Measurements from ENCODE around the gene RBMS1. TPM values are rescaled to one million over a fixed set of nuclear protein-coding genes. Genes with fewer than 3 reads are reported as not detected.
A peak's percentile ranks its signal among the peaks of the same experiment; 100 is the strongest.

The RBMS1 gene
- total and polyA plus RNA-seq, 2 of the 13 experiments (the other 11 are each of a cell fraction or from before 2014, with no cell fraction given): 55.5 to 110 TPM

- TF ChIP-seq CEBPB (IDR thresholded peaks at IDR 0.05; ENCODE audit: borderline replicate concordance, low read depth, low read length): peak; percentile 28; the same call in 1 of the 2 replicates
- 0 out of 2 replicates have a peak, but pooled peaks have one; percentile 12 for TF ChIP-seq RXRB (CRISPR knock-in tag; IDR thresholded peaks at IDR 0.05; ENCODE audit: borderline replicate concordance)
- peak; percentile 36; the same call in 1 of the 2 replicates for TF ChIP-seq FOXP4 (CRISPR knock-in tag; IDR thresholded peaks at IDR 0.05)
- TF ChIP-seq ZNF614 (CRISPR knock-in tag; IDR thresholded peaks at IDR 0.05; ENCODE audit: borderline replicate concordance): no peak
- no peak for TF ChIP-seq ZNF713 (CRISPR knock-in tag; IDR thresholded peaks at IDR 0.05)
- peak; percentile 54 for TF ChIP-seq ZMYM4 (CRISPR knock-in tag; IDR thresholded peaks at IDR 0.05)
- TF ChIP-seq MAZ (IDR thresholded peaks at IDR 0.05; ENCODE audit: borderline replicate concordance, low read depth, low read length): 0 out of 2 replicates have a peak, but pooled peaks have one; percentile 16
- TF ChIP-seq MAZ (CRISPR knock-in tag; IDR thresholded peaks at IDR 0.05; ENCODE audit: low read depth): no peak; the same call in 1 of the 2 replicates
- no peak for TF ChIP-seq GABPA (IDR thresholded peaks at IDR 0.05; ENCODE audit: low read depth, low read length)
- peak; percentile 26; the same call in 1 of the 2 replicates for TF ChIP-seq GABPA (CRISPR knock-in tag; IDR thresholded peaks at IDR 0.05; ENCODE audit: low read depth)
- peak; percentile 65; the same call in 1 of the 2 replicates for TF ChIP-seq NFE2 (CRISPR knock-in tag; IDR thresholded peaks at IDR 0.05)
- TF ChIP-seq EP300 (IDR thresholded peaks at IDR 0.05; ENCODE audit: low read depth in 2 of 2, low read length in 2 of 2): peak in 1 of 2 experiments; percentile 44; a peak in 1 of 4 replicates
- TF ChIP-seq EP300 (CRISPR knock-in tag; IDR thresholded peaks at IDR 0.05; ENCODE audit: borderline replicate concordance): peak; percentile 68
- no peak for TF ChIP-seq BCL3 (CRISPR knock-in tag; IDR thresholded peaks at IDR 0.05)
- TF ChIP-seq ZNF564 (CRISPR knock-in tag; IDR thresholded peaks at IDR 0.05): no peak
- TF ChIP-seq JUN (CRISPR knock-in tag; IDR thresholded peaks at IDR 0.05): 0 out of 2 replicates have a peak, but pooled peaks have one; percentile 41
- TF ChIP-seq ZNF576 (CRISPR knock-in tag; IDR thresholded peaks at IDR 0.05): no peak
- peak; percentile 82 for TF ChIP-seq FOSL2 (CRISPR knock-in tag; IDR thresholded peaks at IDR 0.05)
- 0 out of 2 replicates have a peak, but pooled peaks have one; percentile 36 for TF ChIP-seq EED (CRISPR knock-in tag; IDR thresholded peaks at IDR 0.05)
- TF ChIP-seq ZNF609 (CRISPR knock-in tag; IDR thresholded peaks at IDR 0.05; ENCODE audit: borderline replicate concordance): peak; percentile 43; the same call in 1 of the 2 replicates
- TF ChIP-seq RXRA (CRISPR knock-in tag; IDR thresholded peaks at IDR 0.05): peak; percentile 22; the same call in 1 of the 2 replicates
These were observed 270.9 kb downstream of the RBMS1 start (continued) for GRCh38 chr2:160222546-160223283.

All from HepG2 (cell line).